SHP77 treated with DMSO at 0.1 percent for 48 hours (cell line): ENCODE data around the gene CNPY4.

ENCODE experiments used
- DNase-seq: peaks from one replicate; lab custom pipeline; 2025; lab: John Stamatoyannopoulos, UW

CNPY4 gene, protein sequence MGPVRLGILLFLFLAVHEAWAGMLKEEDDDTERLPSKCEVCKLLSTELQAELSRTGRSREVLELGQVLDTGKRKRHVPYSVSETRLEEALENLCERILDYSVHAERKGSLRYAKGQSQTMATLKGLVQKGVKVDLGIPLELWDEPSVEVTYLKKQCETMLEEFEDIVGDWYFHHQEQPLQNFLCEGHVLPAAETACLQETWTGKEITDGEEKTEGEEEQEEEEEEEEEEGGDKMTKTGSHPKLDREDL

DNA sequence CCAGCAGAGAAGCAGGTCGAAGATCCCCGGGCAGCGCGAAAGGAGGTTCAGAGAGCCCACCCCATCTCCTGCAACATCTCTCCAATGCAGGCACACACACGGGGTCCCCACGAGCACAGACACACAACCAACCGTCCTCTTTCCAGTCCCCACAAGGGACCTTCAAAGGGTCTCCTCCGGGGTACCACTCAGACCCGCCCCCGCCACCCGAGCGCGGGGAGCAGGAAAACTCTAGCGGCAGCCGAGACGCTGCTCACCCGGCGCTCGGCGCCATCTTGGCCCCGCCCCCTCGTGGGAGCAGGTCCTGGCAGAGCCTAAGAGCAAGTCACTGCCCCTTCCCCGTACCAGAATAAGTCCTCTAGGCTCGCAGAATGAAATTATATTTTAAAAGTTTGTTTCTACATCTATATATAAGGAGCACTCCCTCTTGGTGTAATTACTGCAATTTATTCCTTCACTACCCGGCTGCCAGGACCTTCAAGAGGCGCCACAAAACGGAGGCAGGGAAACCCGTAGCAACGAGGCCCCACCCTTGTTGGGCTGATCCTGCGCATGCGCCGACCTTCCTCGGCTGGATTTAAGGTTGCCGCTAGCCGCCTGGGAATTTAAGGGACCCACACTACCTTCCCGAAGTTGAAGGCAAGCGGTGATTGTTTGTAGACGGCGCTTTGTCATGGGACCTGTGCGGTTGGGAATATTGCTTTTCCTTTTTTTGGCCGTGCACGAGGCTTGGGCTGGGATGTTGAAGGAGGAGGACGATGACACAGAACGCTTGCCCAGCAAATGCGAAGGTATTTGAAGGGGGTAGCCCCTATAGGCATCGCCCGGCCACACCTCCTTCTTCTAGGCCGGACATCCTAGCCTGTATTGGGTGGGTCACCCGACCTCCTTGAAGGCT is at the start of gene CNPY4, which contains the start of gene TAF6:
TSS of gene CNPY4 (plus strand) at position 563 of the 898 bp plus-strand sequence. CDS start at position 674, 111 bp downstream.
TSS of gene TAF6 (minus strand) at position 287 of the 898 bp plus-strand sequence. CDS start 5,149 bp downstream, outside the sequence.
- peak; percentile 78 for DNase-seq

DNA sequence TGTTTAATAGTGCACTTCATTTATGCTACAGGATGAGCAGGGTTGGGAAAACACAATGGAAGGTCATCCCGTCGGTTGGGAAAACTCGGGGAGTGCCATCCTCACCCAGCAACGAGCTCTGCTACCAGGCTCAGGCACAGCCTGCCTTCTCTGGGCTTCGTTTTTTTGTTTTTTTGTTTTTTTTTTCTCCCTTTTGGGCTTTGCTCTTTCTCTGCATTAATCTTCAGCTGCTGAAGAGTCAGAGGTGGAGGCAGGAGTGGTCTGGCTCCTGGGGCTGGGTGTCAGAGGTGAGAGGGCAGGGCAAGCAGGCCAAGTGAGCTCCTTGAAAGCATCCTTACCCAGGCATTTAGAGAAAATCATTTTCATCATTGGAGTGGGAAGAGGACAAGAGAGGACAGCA is 49.4 kb upstream of the CNPY4 start:
- DNase-seq, result no peak

DNA sequence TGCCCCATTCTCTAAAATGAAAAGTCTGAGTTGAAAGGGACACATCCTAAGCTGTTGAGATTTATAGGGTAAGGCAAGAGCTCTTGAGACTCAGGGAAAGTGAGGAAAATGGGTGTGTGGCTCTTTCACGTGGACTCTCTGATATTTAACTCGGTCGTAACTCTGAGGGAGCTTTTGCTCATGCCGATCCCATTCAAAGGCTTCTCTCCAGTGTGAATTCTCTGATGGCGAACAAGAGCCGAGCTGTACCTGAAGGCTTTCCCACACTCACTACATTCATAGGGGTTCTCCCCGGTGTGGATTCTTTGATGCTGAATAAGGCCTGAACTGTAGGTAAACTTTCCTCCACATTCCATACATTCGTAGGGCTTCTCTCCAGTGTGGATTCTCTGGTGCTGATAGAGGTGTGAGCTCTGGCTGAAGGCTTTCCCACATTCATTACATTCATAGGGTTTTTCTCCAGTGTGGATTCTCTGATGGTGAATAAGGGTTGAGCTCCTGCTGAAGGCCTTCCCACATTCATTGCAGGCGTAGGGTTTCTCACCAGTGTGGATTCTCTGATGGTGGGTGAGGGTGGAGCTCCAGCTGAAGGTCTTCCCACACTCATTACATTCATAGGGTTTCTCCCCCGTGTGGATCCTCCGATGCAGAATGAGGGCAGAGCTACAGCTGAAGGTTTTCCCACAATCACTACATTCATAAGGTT is 48.3 kb upstream of the CNPY4 start:
- no peak for DNase-seq

DNA sequence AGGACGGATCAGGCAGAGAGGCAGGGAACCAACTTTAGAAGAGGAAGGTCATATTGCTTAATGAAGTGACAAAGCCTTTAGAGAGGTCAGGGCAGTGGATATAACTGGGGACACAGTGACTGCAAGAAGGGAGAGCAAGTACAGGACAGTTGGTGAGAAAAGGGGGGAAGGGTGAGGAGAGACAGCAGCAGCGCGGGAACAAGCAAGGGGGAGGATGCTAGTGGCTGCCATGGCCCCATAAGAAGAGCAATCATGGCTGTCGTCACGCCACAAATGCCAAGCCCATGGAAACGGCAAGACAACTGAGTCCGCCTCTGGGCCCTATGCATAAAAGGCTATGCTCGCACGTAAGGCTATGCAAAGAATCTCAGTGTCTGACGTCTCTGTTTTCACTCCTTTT is 47.0 kb upstream of the CNPY4 start:
- DNase-seq, result no peak

DNA sequence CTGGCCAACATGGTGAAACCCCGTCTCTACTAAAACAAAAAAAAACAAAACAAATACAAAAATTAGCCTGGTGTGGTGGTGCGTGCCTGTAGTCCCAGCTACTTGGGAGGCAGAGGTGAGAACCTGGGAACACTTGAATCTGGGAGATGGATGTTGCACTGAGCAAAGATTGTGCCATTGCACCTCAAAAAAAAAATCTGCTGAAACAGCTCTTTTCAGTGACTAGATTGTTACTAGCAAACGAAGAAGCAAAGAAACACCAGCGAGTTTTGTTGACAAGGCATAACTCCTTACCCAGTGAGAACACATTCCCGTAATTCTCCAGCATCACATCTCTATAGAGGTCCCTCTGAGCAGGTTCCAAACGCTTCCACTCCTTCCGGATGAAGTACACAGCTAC is 44.6 kb upstream of the CNPY4 start:
- DNase-seq, result no peak

DNA sequence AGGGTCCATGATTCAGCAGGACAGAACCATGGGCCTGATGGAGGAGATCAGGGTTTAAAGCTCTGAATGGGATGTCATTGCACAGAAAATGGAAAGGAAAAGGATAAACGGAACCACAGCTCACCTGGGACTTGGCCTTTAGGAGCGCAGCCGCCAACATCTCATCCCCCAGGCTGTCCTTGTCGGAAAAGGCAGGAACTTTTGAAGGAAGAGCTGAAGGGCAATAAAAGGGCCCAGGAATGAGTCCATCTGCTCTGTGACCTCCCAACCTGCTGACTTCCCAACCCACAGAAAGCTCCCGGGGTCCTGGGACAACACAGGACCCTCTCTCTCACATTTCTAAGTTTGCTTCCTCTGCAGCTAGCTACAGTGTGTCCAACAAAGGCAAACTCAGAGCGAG is 44.0 kb upstream of the CNPY4 start:
- DNase-seq, result no peak

DNA sequence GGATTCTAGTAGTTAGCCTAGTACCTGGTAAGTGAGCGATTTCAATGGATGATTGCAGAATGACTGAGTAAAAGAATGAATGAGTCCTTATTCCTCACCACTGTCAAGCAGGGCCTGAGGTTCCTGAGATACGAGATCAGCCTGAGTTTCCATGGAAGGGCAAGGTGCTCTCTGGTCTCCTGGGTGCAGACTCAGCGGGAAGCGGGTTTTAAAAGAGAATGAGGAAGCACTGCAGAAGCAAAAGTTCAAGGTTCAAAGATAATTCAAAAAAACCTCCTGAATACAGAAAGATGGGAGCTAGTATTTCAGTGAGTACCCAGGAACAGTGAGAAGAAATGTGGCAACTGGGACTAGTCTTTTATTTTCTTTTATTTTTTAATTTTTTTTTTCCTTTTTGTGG is 42.2 kb upstream of the CNPY4 start:
- DNase-seq, result no peak

DNA sequence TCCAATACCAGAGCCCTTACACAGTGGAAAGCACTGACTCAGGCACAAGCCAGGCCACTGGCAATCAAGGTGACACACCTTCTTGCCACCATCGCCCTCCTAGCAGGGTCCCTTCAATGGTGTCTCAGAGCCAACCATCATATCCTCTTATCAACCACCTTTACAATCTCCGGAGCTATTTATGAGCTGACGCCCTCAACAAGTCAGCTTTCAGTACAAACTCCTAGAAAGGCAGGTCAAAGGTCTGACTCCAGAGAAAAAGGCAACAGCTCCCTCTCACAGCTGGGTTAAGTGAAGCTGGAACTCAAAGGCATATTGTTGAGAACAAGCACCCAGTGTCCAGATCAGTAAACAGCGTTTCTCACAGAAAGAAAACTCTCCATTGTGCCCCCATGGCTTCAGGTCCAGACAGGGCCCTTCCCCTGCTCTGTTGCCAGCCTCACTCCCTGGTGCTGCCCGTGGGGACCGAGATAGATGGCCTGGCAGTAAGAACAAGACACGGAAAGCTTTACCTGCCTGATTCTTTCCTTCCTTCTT is 40.3 kb upstream of the CNPY4 start:
- DNase-seq, result no peak

DNA sequence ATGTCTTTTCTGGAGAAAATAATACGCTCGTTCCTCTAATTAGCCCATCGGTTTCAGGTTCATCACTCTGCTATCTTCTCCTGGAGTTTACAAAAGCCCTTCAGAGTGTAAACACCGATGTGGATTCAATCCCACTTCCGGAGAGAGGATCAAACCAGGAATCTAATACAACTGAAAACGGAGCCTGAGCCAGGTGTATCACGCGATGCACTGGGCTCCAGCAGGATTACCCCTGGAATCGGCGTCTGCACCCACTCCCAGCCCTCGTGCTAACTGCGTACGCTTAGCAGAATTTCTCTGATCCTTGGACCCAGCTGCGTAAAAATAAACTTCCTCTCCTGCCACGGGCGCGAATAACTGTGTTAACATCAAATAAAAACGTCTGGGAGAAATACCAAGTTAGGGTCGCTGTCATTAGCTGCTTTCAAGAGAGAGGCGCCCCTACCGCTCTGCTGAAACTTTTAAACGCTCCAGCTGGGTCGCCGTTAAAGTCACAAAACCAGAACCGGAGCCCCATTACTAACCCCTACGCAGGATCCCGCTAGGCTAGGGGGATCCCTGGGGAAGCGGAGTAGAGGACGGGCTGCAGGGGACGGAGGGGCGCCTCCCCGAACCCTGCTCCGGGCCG is 38.4 kb upstream of the CNPY4 start:
- no peak for DNase-seq

DNA sequence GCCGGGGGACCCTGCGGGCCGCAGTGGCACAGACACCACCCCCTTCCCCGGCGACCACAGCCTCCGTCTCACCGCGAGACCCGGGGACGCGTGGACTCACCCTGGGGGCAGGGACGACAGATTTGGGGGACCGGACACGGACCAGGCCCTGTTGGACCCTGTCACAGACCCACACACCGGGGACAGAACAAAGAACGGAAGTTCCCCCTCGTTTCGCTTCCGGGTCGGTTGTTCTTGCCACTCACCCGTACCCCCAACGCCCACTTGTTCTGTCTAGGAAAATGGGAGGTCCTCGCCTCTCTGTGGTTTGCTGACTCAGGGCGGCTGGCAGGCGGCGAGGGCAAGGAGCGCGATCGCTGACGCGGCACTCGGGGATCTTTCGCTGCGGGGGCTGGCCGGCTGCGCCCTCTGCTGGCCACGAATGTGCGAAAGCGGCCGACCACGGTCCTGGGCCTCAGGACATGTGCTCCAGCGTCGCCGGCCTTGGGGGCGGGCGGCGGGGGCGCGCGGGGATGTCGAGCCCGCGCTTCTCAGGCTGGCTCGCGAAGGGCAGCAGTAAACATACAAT is 37.8 kb upstream of the CNPY4 start, which contains the start of gene ZNF3:
TSS of gene ZNF3 (minus strand) at position 189 of the 568 bp plus-strand sequence. CDS start 4,366 bp downstream, outside the sequence.
- DNase-seq, result peak; percentile 90

DNA sequence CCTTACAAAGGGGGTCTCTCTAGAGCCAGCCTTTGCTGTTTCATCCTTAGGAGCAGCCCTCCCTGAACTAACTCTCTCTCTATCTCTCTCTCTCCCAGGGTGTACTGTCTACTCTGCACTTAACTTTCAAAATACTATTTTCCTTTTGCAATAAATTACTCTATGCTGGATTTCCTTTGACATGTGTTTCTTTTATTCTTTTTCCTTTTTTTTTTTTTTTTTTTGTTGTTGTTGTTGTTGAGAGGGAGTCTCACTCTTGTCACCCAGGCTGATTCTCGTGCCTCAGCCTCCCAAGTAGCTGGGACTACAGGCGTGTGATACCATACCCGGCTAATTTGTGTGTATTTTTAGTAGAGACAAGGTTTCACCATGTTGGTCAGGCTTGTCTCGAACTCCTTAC is 36.5 kb upstream of the CNPY4 start:
- DNase-seq, result no peak

DNA sequence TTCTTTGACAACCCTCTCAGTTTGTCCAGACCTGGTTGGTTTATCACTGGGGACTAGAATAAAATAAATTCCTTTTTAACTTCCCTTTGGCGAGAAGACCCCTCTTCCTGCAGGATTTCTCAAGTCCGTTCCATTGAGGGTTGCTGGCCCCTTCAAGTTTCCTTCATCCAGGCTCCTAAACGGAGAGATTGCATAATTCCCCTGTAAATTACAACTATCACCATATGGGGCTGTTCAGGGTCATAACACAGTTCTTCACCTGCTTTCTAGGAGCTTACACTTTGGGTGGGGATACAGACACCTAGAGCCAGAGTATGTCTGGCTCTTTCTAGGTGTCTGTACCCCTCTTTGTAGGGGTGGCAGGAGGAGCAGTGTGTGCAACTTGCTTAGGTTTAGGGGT is 33.9 kb upstream of the CNPY4 start:
- DNase-seq, result no peak

DNA sequence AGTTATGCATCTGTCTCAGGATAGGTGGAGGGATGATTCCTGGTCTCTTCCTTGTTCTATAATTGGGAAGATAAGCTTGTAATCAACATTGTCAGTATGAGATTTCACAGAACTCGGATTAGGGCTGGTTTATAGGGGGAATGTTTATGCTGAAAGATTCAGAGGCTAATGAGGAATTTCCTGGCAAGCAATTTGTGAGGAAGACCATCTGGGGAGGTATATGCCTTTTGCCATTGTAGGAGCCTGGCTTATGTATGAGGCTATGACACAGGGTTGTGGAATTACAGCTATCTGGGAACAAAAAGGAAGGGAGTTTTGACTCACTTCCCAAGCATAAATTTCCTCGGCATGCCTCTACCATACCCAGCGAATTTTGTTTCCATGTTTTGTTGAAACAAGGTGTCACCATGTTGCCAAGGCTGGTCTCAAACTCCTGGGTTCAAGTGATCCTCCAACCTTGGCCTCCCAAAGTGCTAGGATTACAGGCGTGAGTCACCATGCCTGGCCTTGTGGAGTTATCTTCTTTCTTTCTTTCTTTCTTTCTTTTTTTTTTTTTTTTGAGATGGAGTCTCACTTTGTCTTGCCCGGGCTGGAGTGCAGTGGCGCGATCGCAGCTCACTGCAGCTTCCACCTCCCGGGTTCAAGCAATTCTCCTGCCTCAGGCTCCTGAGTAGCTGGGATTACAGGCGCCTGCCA is 32.2 kb upstream of the CNPY4 start:
- no peak for DNase-seq

DNA sequence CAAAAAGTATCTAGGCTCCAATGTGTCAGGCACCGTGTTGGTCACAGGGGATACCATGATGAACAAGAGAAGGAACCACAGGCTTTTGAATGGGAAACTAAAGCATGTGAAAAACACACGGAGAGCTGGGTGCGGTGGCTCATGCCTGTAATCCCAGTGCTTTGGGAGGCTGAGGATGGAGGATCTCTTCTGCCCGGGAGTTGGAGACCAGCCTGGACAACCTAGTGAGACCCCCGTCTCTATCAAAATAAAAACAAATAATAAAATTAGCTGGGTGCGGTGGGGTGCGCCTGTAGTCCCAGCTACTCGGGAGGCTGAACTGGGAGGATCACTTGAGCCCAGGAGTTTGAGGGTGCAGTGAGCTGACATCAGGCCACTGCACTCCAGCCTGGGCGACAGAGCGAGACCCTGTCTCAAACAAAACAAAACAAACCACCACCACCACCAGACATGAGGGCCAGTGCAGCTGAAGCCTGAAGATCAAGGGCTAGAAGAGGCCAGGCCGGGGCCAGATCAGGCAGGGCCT is 31.3 kb upstream of the CNPY4 start:
- DNase-seq, result no peak

DNA sequence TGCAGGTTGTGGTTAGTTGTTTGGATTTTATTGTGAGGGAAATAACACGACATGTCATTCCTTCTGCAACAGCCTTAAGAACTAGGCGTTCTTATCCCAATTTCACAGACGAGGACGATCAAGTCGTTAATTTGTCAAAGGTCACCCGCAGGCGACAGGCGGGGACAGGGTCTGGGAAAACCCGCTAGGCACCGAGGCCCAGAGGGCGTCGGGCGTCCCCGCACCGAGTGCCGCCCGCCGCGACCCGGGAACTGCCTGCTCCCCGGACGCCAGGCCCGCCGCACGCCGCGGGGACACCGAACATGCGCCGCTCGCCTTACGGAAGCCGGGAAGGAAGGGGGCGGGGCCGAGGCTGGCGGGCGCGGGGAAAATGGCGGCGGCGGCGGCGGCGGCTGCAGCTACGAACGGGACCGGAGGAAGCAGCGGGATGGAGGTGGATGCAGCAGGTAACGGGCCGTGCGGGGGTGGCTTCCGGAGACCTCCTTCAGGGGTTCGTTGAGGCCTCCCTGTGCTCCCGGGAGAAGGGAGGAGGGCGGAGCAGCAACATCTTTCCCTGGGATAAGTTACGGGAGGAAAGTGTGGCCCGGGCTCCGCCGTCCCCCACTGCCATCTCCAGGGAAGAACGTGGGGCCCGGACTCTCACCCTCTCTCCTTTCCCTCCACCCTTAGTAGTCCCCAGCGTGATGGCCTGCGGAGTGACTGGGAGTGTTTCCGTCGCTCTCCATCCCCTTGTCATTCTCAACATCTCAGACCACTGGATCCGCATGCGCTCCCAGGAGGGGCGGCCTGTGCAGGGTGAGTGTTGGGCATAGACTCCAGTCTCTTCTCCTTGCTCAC is 30.6 kb upstream of the CNPY4 start, which contains the start of gene COPS6:
TSS of gene COPS6 (plus strand) at position 349 of the 837 bp plus-strand sequence. CDS start at position 371, 22 bp downstream.
- DNase-seq, result no peak

DNA sequence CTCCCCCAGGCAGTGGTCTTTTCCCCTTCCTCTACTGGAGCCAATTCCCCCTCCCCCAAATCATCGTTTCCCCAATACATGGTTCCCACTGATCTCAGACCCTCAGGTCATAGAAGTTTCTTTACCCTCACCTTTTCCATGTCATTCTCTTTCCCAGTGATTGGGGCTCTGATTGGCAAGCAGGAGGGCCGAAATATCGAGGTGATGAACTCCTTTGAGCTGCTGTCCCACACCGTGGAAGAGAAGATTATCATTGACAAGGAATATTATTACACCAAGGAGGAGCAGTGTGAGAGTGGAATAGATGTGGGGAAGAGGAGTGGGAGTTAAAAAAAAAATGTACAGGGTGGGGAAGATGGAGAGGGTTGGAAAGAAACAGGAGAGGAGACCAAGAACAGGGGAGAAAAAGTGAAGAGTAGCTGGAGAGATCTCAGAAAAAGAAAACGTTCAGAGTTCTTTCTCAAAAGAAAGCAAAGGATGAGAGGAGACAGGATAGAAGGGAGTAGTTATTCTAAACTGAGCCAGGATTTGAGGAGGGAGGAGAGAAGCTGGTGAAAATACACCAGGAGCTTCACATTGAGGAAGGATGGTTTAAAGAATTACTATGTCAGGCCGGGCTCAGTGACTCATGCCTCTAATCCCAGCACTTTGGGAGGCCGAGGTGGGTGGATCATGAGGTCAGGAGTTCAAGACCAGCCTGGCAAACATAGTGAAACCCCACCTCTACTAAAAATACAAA is 29.8 kb upstream of the CNPY4 start:
- no peak for DNase-seq

DNA sequence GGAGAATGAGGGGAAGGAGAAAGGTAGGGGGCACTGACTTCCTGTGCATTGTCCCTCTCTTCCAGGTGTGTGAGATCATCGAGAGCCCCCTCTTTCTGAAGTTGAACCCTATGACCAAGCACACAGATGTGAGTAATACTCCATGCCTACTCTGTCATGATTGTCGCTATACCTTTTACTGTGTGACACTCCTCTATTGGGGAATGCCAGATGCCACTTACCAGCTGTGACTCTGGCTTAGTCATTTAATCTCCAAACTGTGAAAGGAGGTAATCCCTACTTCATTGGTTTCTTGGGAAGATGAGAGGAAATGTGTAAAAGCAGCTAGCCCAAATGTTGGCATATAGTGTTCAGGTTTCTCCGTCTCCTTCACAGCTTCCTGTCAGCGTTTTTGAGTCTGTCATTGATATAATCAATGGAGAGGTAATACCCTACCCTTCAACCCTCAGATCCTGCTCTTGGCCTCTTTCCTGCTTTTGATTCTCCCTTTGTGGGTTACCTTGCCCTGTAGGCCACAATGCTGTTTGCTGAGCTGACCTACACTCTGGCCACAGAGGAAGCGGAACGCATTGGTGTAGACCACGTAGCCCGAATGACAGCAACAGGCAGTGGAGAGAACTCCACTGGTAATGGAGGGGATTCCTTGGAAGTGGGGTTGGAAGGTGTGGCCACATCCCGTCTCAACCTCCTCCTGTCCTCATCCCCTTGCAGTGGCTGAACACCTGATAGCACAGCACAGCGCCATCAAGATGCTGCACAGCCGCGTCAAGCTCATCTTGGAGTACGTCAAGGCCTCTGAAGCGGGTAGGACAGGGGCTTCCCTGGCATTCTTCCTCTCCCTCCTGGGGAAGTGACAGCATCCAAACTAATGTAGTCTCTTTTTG is 28.7 kb upstream of the CNPY4 start:
- no peak for DNase-seq
